Neural progenitor cell (in vitro differentiated cells): ENCODE results near the gene TULP1. TPM values are rescaled to one million over a fixed set of nuclear protein-coding genes. Genes with fewer than 3 reads are reported as not detected.

Experiments
- DNase-seq: peaks from one replicate; pipeline ENCODE4 v3.0.0-alpha.2; 2016; ENCODE audit warnings: low spot score
- H2AFZ ChIP-seq: fragments of 200-600 bp; sonication (generic); replicated peaks from 2 replicates; pipeline ENCODE4 v1.6.1; 2016; ENCODE audit warnings: antibody characterized with exemption
- H3F3A ChIP-seq: fragments of 200-600 bp; sonication (generic); 2 replicates; pipeline ENCODE4 v1.6.1; 2016; ENCODE audit warnings: antibody characterized with exemption, low read depth
- H3K27ac ChIP-seq: fragments of 200-600 bp; sonication (generic); 2 replicates; pipeline ENCODE4 v1.5.1; 2016; ENCODE audit warnings: mild to moderate bottlenecking
- H3K27me3 ChIP-seq: fragments of 200-600 bp; sonication (generic); 2 replicates; pipeline ENCODE4 v1.6.1; 2016; ENCODE audit warnings: mild to moderate bottlenecking, moderate library complexity
- H3K36me3 ChIP-seq: fragments of 200-600 bp; sonication (generic); 2 replicates; pipeline ENCODE4 v1.5.1; 2016
- H3K4me1 ChIP-seq: fragments of 200-600 bp; sonication (generic); 2 replicates; pipeline ENCODE4 v1.6.1; 2016; ENCODE audit warnings: mixed run types
- H3K4me2 ChIP-seq: fragments of 200-600 bp; sonication (generic); 2 replicates; pipeline ENCODE4 v1.6.1; 2016
- H3K4me3 ChIP-seq: fragments of 200-600 bp; sonication (generic); 2 replicates; pipeline ENCODE4 v1.5.1; 2016
- H3K79me2 ChIP-seq: fragments of 200-600 bp; sonication (generic); 2 replicates; pipeline ENCODE4 v1.6.1; 2016; ENCODE audit warnings: low read depth
- H3K9ac ChIP-seq: fragments of 200-600 bp; sonication (generic); 2 replicates; pipeline ENCODE4 v1.6.1; 2016
- H3K9me3 ChIP-seq: fragments of 200-600 bp; sonication (generic); 2 replicates; pipeline ENCODE4 v1.5.1; 2016; ENCODE audit warnings: low read depth
- H4K20me1 ChIP-seq: fragments of 200-600 bp; sonication (generic); 2 replicates; pipeline ENCODE4 v1.6.1; 2016; ENCODE audit warnings: low read depth
- H3K27ac Mint-ChIP-seq: 3 replicates; pipeline ENCODE4 v1.8.0; 2021; ENCODE audit warnings: mixed read lengths
- H3K27me3 Mint-ChIP-seq: 2 replicates; pipeline ENCODE4 v1.8.0; 2022; ENCODE audit warnings: low read depth, mild to moderate bottlenecking, inconsistent platforms, moderate library complexity, mixed read lengths; ENCODE audit not compliant: insufficient read depth
- H3K36me3 Mint-ChIP-seq: 3 replicates; pipeline ENCODE4 v1.8.0; 2021; ENCODE audit warnings: mixed read lengths
- H3K4me1 Mint-ChIP-seq: 3 replicates; pipeline ENCODE4 v1.8.0; 2021; ENCODE audit warnings: mixed read lengths
- H3K4me3 Mint-ChIP-seq: 3 replicates; pipeline ENCODE4 v1.8.0; 2021; ENCODE audit warnings: mild to moderate bottlenecking, moderate library complexity, mixed read lengths
- H3K9me3 Mint-ChIP-seq: 3 replicates; pipeline ENCODE4 v1.8.0; 2020; ENCODE audit warnings: mixed read lengths
- CTCF ChIP-seq: fragments of 200-600 bp; sonication (generic); IDR thresholded peaks from 2 replicates; pipeline ENCODE4 v1.5.1; 2017; ENCODE audit warnings: antibody characterized with exemption, mild to moderate bottlenecking
- EZH2 ChIP-seq: fragments of 200-600 bp; sonication (generic); IDR thresholded peaks from 2 replicates; pipeline ENCODE4 v1.6.1; 2017; ENCODE audit warnings: antibody characterized with exemption, mild to moderate bottlenecking, moderate library complexity
- EZH2phosphoT487 ChIP-seq: fragments of 200-600 bp; sonication (generic); IDR thresholded peaks from 2 replicates; pipeline ENCODE4 v1.6.1; 2017; ENCODE audit warnings: antibody characterized with exemption
- total RNA-seq: library from RNA; depleted of rRNA; stranded (reverse); fragments of >200 nt; gene quantifications from 2 replicates; pipeline ENCODE4 v1.2.3, GENCODE V29; 2015; ENCODE audit warnings: low replicate concordance

TULP1 gene
- total RNA-seq, 1 donor from 2014 or later = not detected

DNA sequence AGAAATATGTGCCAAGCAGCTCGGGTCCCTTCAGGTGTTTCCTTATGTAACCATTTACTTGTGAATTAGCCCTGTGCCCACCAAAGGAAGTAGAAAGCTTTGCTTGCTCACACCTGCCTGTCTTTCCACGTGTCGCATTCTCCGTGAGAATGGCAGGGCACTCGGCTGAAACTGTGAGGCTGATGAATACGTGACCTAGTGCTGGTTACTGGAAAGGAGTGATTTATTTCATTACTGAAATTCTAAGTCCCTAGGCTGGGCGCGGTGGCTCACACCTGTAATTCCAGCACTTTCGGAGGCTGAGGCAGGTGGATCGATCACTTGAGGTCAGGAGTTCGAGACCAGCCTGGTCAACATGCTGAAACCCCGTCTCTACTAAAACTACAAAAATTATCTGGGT lies 45.9 kb upstream of the TULP1 start:
- Histone ChIP-seq H3K27ac (no peak overlapping the region), H2AFZ (no peak overlapping the region), H3K27me3 (no peaks in the 10 kb centered on the region), H3K79me2 (no peaks in the 10 kb centered on the region), H3K36me3 (no peaks in the 10 kb centered on the region), H3K9ac (no peak overlapping the region), H3K4me2 (no peak overlapping the region), H3K4me3 (no peak overlapping the region), H3K4me1 (no peaks in the 10 kb centered on the region), H3K9me3 (no peaks in the 10 kb centered on the region), H3F3A (peaks cover 22% of the 10 kb centered on the region), H4K20me1 (peaks cover 9% of the 10 kb centered on the region)
- Mint-ChIP-seq H3K27ac (no peak overlapping the region), H3K4me1 (peaks cover 17% of the 10 kb centered on the region), H3K9me3 (peaks cover 6% of the 10 kb centered on the region), H3K36me3 (no peaks in the 10 kb centered on the region), H3K27me3 (peaks cover 5% of the 10 kb centered on the region), H3K4me3 (no peak overlapping the region)
- no peak for DNase-seq
- TF ChIP-seq CTCF (no peak), EZH2 (no peak), EZH2phosphoT487 (no peak)

- H3K27ac ChIP-seq = no peak overlapping the region
- peaks cover 17% of the 10 kb centered on the region for H3K4me1 Mint-ChIP-seq
- H3K27me3 Mint-ChIP-seq = peaks cover 7% of the 10 kb centered on the region
- no peaks in the 10 kb centered on the region for H3K9me3 ChIP-seq
- TF ChIP-seq EZH2phosphoT487 (no peak), EZH2 (no peak), CTCF (no peak)
- H3K27me3 ChIP-seq = no peaks in the 10 kb centered on the region
- no peaks in the 10 kb centered on the region for H3K36me3 ChIP-seq
- H2AFZ ChIP-seq = no peak overlapping the region
- H3K36me3 Mint-ChIP-seq = no peaks in the 10 kb centered on the region
- no peak overlapping the region for H3K4me3 ChIP-seq
- no peak for DNase-seq
- H3K27ac Mint-ChIP-seq = no peak overlapping the region
- peaks cover 10% of the 10 kb centered on the region for H3K9me3 Mint-ChIP-seq
- no peak overlapping the region for H3K4me3 Mint-ChIP-seq
- no peak overlapping the region for H3K4me2 ChIP-seq
- H3F3A ChIP-seq = peaks cover 9% of the 10 kb centered on the region
- H3K79me2 ChIP-seq = no peaks in the 10 kb centered on the region
- H3K9ac ChIP-seq = no peak overlapping the region
- no peaks in the 10 kb centered on the region for H3K4me1 ChIP-seq
- H4K20me1 ChIP-seq = no peaks in the 10 kb centered on the region
Measured at GRCh38 chr6:35557239-35557638, 44.5 kb upstream of the TULP1 start.

- DNase-seq = no peak
- Histone ChIP-seq H3K9me3 (no peaks in the 10 kb centered on the region), H2AFZ (no peak overlapping the region), H3K9ac (no peak overlapping the region), H3F3A (no peaks in the 10 kb centered on the region), H3K79me2 (no peaks in the 10 kb centered on the region), H3K36me3 (no peaks in the 10 kb centered on the region), H3K4me2 (no peak overlapping the region), H3K4me1 (no peaks in the 10 kb centered on the region), H4K20me1 (no peaks in the 10 kb centered on the region), H3K27me3 (no peaks in the 10 kb centered on the region), H3K27ac (no peak overlapping the region), H3K4me3 (no peak overlapping the region)
- Mint-ChIP-seq H3K36me3 (peaks cover 3% of the 10 kb centered on the region), H3K4me1 (peaks cover 12% of the 10 kb centered on the region), H3K27me3 (peaks cover 7% of the 10 kb centered on the region), H3K9me3 (peaks cover 20% of the 10 kb centered on the region), H3K27ac (no peak overlapping the region), H3K4me3 (no peak overlapping the region)
- TF ChIP-seq EZH2 = no peak
- no peak for TF ChIP-seq CTCF
- no peak for TF ChIP-seq EZH2phosphoT487
Measured at GRCh38 chr6:35554811-35555210, 42.1 kb upstream of the TULP1 start.
